ENCODE results near the gene JAZF1.

DNA sequence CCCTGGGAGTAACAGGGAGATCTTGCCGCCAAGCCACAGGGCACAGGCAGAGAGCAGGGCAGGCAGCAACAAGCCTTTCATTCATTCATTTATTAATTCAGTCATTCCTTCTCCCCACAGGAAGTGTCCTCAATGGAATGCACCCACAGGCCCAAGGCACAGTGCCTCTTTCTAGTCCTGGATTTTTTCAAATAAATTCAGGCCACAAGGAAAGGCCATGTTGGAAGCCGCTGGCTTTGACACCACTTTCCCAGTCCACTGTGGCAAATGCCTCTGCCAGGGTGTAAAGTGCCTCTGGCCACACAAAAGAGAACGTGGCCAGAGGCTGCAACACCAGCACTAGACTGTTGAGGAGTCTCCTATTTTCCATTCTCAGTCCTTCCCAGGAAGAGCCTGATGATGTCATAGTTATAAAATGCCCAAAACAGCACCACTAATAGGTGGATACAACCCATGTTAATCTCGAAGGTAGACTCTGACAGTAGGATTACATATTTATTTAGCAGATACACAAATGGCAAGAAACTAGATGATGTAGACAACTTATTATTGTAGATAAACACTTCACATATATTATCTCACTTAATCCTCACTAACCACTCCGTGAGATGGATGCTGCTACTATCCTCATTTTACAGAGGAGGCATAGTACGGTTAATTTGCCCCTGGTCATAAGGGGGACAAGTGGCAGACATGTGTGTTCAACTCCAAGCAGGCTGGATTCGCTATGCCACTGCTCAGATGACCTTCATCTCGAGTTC lies 5.5 kb downstream of the JAZF1 start:
- TF ChIP-seq SMARCC2 (IDR thresholded peaks at IDR 0.05; ENCODE audit: low read depth): no peak
- no peak for TF ChIP-seq ZKSCAN1 (IDR thresholded peaks at IDR 0.05; ENCODE audit: low read depth, low read length)
- TF ChIP-seq, protein P1, sequence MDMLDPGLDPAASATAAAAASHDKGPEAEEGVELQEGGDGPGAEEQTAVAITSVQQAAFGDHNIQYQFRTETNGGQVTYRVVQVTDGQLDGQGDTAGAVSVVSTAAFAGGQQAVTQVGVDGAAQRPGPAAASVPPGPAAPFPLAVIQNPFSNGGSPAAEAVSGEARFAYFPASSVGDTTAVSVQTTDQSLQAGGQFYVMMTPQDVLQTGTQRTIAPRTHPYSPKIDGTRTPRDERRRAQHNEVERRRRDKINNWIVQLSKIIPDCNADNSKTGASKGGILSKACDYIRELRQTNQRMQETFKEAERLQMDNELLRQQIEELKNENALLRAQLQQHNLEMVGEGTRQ (CRISPR knock-in tag; IDR thresholded peaks at IDR 0.05): no peak
- TF ChIP-seq ZNF274 (IDR thresholded peaks at IDR 0.05; ENCODE audit: borderline replicate concordance, low read depth, low read length): no peak
- TF ChIP-seq CHD1 (IDR thresholded peaks at IDR 0.05; ENCODE audit: low read length): no peak
- TF ChIP-seq, protein P2, sequence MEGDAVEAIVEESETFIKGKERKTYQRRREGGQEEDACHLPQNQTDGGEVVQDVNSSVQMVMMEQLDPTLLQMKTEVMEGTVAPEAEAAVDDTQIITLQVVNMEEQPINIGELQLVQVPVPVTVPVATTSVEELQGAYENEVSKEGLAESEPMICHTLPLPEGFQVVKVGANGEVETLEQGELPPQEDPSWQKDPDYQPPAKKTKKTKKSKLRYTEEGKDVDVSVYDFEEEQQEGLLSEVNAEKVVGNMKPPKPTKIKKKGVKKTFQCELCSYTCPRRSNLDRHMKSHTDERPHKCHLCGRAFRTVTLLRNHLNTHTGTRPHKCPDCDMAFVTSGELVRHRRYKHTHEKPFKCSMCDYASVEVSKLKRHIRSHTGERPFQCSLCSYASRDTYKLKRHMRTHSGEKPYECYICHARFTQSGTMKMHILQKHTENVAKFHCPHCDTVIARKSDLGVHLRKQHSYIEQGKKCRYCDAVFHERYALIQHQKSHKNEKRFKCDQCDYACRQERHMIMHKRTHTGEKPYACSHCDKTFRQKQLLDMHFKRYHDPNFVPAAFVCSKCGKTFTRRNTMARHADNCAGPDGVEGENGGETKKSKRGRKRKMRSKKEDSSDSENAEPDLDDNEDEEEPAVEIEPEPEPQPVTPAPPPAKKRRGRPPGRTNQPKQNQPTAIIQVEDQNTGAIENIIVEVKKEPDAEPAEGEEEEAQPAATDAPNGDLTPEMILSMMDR (IDR thresholded peaks at IDR 0.05 in 2 of 3, conservative IDR thresholded peaks at IDR 0.05 in 1 of 3; ENCODE audit: insufficient read depth in 2 of 3, low read depth in 1 of 3, low read length in 3 of 3): no peak
- TF ChIP-seq ZBTB17 (CRISPR knock-in tag; IDR thresholded peaks at IDR 0.05): no peak
- TF ChIP-seq, protein P3, sequence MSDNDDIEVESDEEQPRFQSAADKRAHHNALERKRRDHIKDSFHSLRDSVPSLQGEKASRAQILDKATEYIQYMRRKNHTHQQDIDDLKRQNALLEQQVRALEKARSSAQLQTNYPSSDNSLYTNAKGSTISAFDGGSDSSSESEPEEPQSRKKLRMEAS (CRISPR knock-in tag; IDR thresholded peaks at IDR 0.05): no peak
- TF ChIP-seq U2AF2 (optimal IDR thresholded peaks at IDR 0.05; ENCODE audit: low read depth, low read length): no peak
- no peak for TF ChIP-seq ZNF311 (CRISPR knock-in tag; IDR thresholded peaks at IDR 0.05)
- TF ChIP-seq PCBP1 (IDR thresholded peaks at IDR 0.05; ENCODE audit: low read depth, low read length, poor library complexity, severe bottlenecking): no peak
- TF ChIP-seq MAFK (IDR thresholded peaks at IDR 0.05; ENCODE audit: low read length): no peak

Data from K562 (cell line).